GM12873 (cell line): ENCODE data around the gene TRO.

Experiments used
- CTCF ChIP-seq: IDR thresholded peaks from 2 replicates; pipeline ENCODE4 v1.5.1; 2012; ENCODE audit warnings: low read depth, mild to moderate bottlenecking, moderate library complexity, low read length, control low read depth; ENCODE audit not compliant: insufficient read depth; ENCODE audit errors: missing control alignments

The TRO gene

GRCh38 chrX:54922547-54922946, 1.9 kb downstream of the TRO start:
- TF ChIP-seq CTCF, result no peak

GRCh38 chrX:54923376-54923775, 2.8 kb downstream of the TRO start:
- TF ChIP-seq CTCF, result no peak

- no peak for TF ChIP-seq CTCF
Measured at GRCh38 chrX:54926978-54927377, 6.4 kb downstream of the TRO start.

- TF ChIP-seq CTCF, result no peak
Measured at GRCh38 chrX:54928876-54929275, 8.3 kb downstream of the TRO start.

- no peak for TF ChIP-seq CTCF
Measured at GRCh38 chrX:54930291-54931049, 9.8 kb downstream of the TRO start.

- no peak for TF ChIP-seq CTCF
Measured at GRCh38 chrX:54931107-54931506, 10.5 kb downstream of the TRO start.

GRCh38 chrX:54933150-54933826, 12.7 kb downstream of the TRO start:
- no peak for TF ChIP-seq CTCF
